ENCODE results near the gene PCNT. TPM values are rescaled to one million over a fixed set of nuclear protein-coding genes. Genes with fewer than 3 reads are reported as not detected.

PCNT gene
- total and polyA plus RNA-seq, 2 of the 8 experiments (the other 6 are each of a cell fraction or from before 2014, with no cell fraction given): 9.9 to 45.1 TPM

GRCh38 chr21:46436621-46437020 lies 112.7 kb downstream of the PCNT start:
- Histone ChIP-seq H3K9ac (replicated peaks in 1 of 4; ENCODE audit: extremely low read depth in 1 of 4, low read depth in 3 of 4, low read length in 3 of 4) (no peak overlapping the region), H2AFZ (ENCODE audit: low read length) (no peak overlapping the region)
- no peak for TF ChIP-seq MAFK (IDR thresholded peaks at IDR 0.05; ENCODE audit: low read depth, low read length)
- no peak for TF ChIP-seq TCF12 (IDR thresholded peaks at IDR 0.05; ENCODE audit: low read depth, low read length)
- no peak for TF ChIP-seq BCL11A (IDR thresholded peaks at IDR 0.05; ENCODE audit: low read depth in 2 of 2, low read length in 2 of 2)
- no peak for TF ChIP-seq CTCF (IDR thresholded peaks at IDR 0.05; ENCODE audit: control extremely low read depth in 1 of 3, insufficient read depth in 1 of 3, low read depth in 1 of 3, low read length in 3 of 3)
- TF ChIP-seq CBX8 (IDR thresholded peaks at IDR 0.05; ENCODE audit: borderline replicate concordance, low read depth, low read length): no peak
- no peak for TF ChIP-seq CHD2 (IDR thresholded peaks at IDR 0.05; ENCODE audit: low read length)
- TF ChIP-seq SAP30 (IDR thresholded peaks at IDR 0.05; ENCODE audit: insufficient read depth, insufficient replicate concordance, low read length): no peak

More at GRCh38 chr21:46436621-46437020, 112.7 kb downstream of the PCNT start:
- no peak overlapping the region for H2BK120ac ChIP-seq (replicated peaks; ENCODE audit: low read depth, low read length)
- no peak overlapping the region for H4K8ac ChIP-seq (ENCODE audit: extremely low read depth, insufficient read depth, low read length)
- no peak overlapping the region for H2BK12ac ChIP-seq (ENCODE audit: low read depth, low read length)
- H3K79me1 ChIP-seq (ENCODE audit: low read depth, low read length): peaks cover 2% of the 10 kb centered on the region; the same call in 1 of the 2 replicates
- no peaks in the 10 kb centered on the region for H3K23me2 ChIP-seq (ENCODE audit: low read depth, low read length)
- 89% methylated on average over 15 of the region's 15 CpGs; no CpG with 5 or more reads in 1 of the 2 experiments for WGBS, 2 experiments (ENCODE audit: extremely low coverage in 1 of 2, insufficient coverage in 1 of 2, insufficient read length in 1 of 2, insufficient replicate concordance in 2 of 2, low coverage in 1 of 2, low lambda C conversion rate in 2 of 2, missing lambda C conversion rate in 1 of 2)
- H2BK15ac ChIP-seq (ENCODE audit: low read length): no peak overlapping the region
- FAIRE-seq (no peak), DNase-seq (ENCODE audit: low read depth in 1 of 2, low spot score in 2 of 2) (no peak)
- H3K27me3 ChIP-seq (replicated peaks in 1 of 4; ENCODE audit: control insufficient read depth in 3 of 4, extremely low read depth in 1 of 4, insufficient read depth in 3 of 4, low read length in 3 of 4): no peaks in the 10 kb centered on the region
- H3K27ac ChIP-seq (ENCODE audit: low read depth, low read length): no peak overlapping the region
- H4K20me1 ChIP-seq (replicated peaks in 1 of 2; ENCODE audit: control insufficient read depth in 1 of 2, insufficient read depth in 2 of 2, low read length in 2 of 2): peaks cover 2 to 6% of the 10 kb centered on the region in 2 experiments
- H3K18ac ChIP-seq (ENCODE audit: extremely low read depth, low read length): no peak overlapping the region
- no peaks in the 10 kb centered on the region; a peak in 1 of 7 replicates for H3K4me1 ChIP-seq (replicated peaks in 1 of 4; ENCODE audit: control insufficient read depth in 3 of 4, insufficient read depth in 4 of 4, low read length in 3 of 4)
- no peak overlapping the region for H3K56ac ChIP-seq (replicated peaks; ENCODE audit: insufficient read length, low read depth, low read length)
- no peaks in the 10 kb centered on the region for H3K79me2 ChIP-seq (ENCODE audit: control insufficient read depth in 1 of 2, insufficient read depth in 2 of 2, low read length in 2 of 2)
- ChIA-PET CTCF (ENCODE audit: partially characterized antibody) (interaction anchor here (1.0 to 1.7 kb wide), 2 partner anchors 21 to 37 kb away, joined by 3 read pairs; no protein-coding TSS in a partner anchor), POLR2A (ENCODE audit: partially characterized antibody) (interaction anchor here (0.9 to 1.4 kb wide), 2 partner anchors 11 to 16 kb away, joined by 3 read pairs; no protein-coding TSS in a partner anchor)
- no peak overlapping the region for H3K4me2 ChIP-seq (ENCODE audit: insufficient read depth in 1 of 2, low read depth in 2 of 2, low read length in 2 of 2)
- no peak overlapping the region for H4K91ac ChIP-seq (replicated peaks; ENCODE audit: insufficient read length, low read length)
- no peak overlapping the region for H4K5ac ChIP-seq (ENCODE audit: insufficient read length, low read depth, low read length)
- H2AK5ac ChIP-seq (ENCODE audit: low read depth, low read length): no peak overlapping the region
- peaks cover 13 to 51% (median 36%) of the 10 kb centered on the region in 4 experiments for H3K36me3 ChIP-seq (ENCODE audit: control insufficient read depth in 2 of 4, insufficient read depth in 4 of 4, low read length in 3 of 4)
- H3K9me3 ChIP-seq (ENCODE audit: insufficient read depth in 2 of 2, low read depth in 1 of 2, low read length in 1 of 2): no peaks in the 10 kb centered on the region
- H2BK20ac ChIP-seq (ENCODE audit: low read length): no peak overlapping the region
- no peak overlapping the region for H3K4me3 ChIP-seq (ENCODE audit: extremely low read depth in 1 of 4, insufficient read depth in 2 of 4, low read depth in 3 of 4, low read length in 4 of 4)
- no peak overlapping the region for H3K14ac ChIP-seq (ENCODE audit: insufficient read length)
- no peak overlapping the region for H3K23ac ChIP-seq (ENCODE audit: insufficient read length)
- no peak overlapping the region for H3K4ac ChIP-seq (replicated peaks; ENCODE audit: insufficient read length, low read depth, low read length)
- H2BK5ac ChIP-seq (ENCODE audit: low read depth, low read length): no peak overlapping the region
